ENCODE data around the gene CAPN2.

The CAPN2 gene

GRCh38 chr1:223669003-223669795 lies 43.1 kb upstream of the CAPN2 start:
- POLR2A ChIA-PET = no interaction called here
- CTCF ChIA-PET = interaction anchor here (1.1 kb wide), 1 partner anchor 27 kb away, joined by 3 read pairs; no protein-coding TSS in a partner anchor
- no peak for TF ChIP-seq CTCF (IDR thresholded peaks at IDR 0.05; ENCODE audit: control extremely low read depth, extremely low read depth, low read depth, missing control alignments)
- no peak for DNase-seq (ENCODE audit: extremely low spot score)

DNA sequence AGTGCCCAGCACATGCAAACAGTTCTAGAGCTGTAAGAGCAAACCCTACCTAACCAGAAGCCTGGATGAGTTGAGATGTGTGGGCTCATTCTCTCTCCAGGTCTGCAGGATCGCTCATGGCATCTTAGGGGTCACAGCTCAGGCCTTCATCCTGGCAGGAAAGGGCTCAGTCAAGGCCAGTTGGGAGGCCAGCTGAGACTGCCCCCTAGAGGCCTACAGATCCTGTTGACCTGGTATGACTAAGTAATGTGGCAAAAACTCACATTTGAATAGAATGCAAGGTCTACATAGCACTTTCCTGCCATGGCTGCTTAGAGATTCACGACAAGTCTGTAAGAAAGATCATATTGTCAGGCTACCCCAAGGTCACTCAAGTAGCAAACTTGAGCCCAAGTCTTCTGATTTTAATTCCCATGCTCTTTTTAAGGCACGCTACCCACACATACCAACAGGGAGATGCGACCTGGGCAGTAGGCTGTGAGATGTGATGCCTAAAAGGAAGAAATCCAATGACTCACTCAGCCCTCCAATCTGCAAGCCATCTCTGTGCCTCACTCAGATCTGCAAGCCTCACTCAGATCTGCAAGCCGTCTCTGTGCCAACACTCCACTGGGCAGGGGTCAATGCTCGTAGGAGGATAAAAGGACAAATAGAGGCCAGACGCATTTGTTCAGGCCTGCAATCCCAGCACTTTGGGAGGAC lies 41.7 kb upstream of the CAPN2 start:
- ChIA-PET CTCF (interaction anchor here (0.7 to 6.1 kb wide), 3 partner anchors 13 to 125 kb away, joined by 3 to 18 read pairs (median 3); no protein-coding TSS in a partner anchor), POLR2A (no interaction called here)
- no peak for TF ChIP-seq CTCF (IDR thresholded peaks at IDR 0.05; ENCODE audit: control extremely low read depth, extremely low read depth, low read depth, missing control alignments)
- no peak for DNase-seq (ENCODE audit: extremely low spot score)

DNA sequence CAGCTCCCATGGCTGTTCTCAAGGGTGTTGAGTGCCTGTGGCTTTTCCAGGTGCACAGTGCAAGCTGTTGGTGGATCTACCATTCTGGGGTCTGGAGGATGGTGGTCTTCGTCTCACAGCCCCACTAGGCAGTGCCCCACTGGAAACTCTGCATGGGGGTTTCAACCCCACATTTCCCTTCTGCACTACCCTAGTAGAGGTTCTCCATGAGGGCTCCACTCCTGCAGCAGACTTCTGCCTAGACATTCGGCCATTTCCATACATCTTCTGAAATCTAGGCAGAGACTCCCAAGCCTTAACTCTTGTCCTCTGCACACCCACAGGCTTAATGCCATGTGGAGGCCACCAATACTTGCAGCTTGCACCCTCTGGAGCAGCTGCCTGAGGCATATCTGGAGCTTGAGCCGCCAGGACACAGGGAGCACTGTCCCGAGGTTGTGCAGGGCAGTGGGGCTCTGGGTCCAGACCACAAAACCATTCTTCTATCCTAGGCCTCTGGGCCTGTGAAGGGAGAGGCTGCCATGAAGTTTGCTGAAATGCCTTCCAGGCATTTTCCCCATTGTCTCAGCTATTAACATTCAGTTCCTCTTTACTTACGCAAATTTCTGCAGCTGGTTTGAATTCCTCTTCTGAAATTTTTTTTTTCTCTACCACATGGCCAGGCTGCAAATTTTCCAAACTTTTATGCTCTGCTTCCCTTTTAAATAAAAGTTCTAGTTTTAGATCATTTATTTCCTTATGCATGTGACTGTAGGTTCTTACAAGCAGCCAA lies 38.0 kb upstream of the CAPN2 start:
- DNase-seq (ENCODE audit: extremely low spot score) = no peak
- CTCF ChIA-PET = interaction anchor here (0.8 to 6.1 kb wide), 4 partner anchors 10 to 540 kb away, joined by 3 to 18 read pairs (median 4); no protein-coding TSS in a partner anchor

GRCh38 chr1:223678841-223679240 lies 33.5 kb upstream of the CAPN2 start:
- ChIA-PET POLR2A (no interaction called here), CTCF (interaction anchor here (2.2 to 2.4 kb wide), 2 partner anchors 17 to 122 kb away, joined by 7 read pairs; no protein-coding TSS in a partner anchor)
- TF ChIP-seq CTCF (IDR thresholded peaks at IDR 0.05; ENCODE audit: control extremely low read depth, extremely low read depth, low read depth, missing control alignments) = no peak
- DNase-seq (ENCODE audit: extremely low spot score) = no peak

More for the DNA sequence above, 38.0 kb upstream of the CAPN2 start:
- TF ChIP-seq CTCF (IDR thresholded peaks at IDR 0.05; ENCODE audit: control extremely low read depth, extremely low read depth, low read depth, missing control alignments) = no peak
- POLR2A ChIA-PET = no interaction called here

- CTCF ChIA-PET = interaction anchor here (0.8 to 2.2 kb wide), 3 partner anchors 16 to 547 kb away, joined by 3 to 7 read pairs (median 4); no protein-coding TSS in a partner anchor
- DNase-seq (ENCODE audit: extremely low spot score) = no peak
- POLR2A ChIA-PET = no interaction called here
- TF ChIP-seq CTCF (IDR thresholded peaks at IDR 0.05; ENCODE audit: control extremely low read depth, extremely low read depth, low read depth, missing control alignments) = no peak
Measured at GRCh38 chr1:223680188-223680587, 32.2 kb upstream of the CAPN2 start.

- no peak for DNase-seq (ENCODE audit: extremely low spot score)
- CTCF ChIA-PET = interaction anchor here (1.3 to 3.2 kb wide), 4 partner anchors 9 to 549 kb away, joined by 4 to 23 read pairs (median 19); no protein-coding TSS in a partner anchor
- no peak for TF ChIP-seq CTCF (IDR thresholded peaks at IDR 0.05; ENCODE audit: control extremely low read depth, extremely low read depth, low read depth, missing control alignments)
- POLR2A ChIA-PET = no interaction called here
Measured at GRCh38 chr1:223682502-223682901, 29.8 kb upstream of the CAPN2 start.

Data from GM10248 (cell line).